Adrenal gland (tissue), 5 donors: ENCODE data around the gene PNPLA3.

Source experiments
- CTCF ChIP-seq, 6 experiments: fragments of 450-650 bp in 4 of 6; fragments of 200-600 bp in 2 of 6; sonication (generic) in 1 of 6; IDR thresholded peaks; 1 replicate in 5 of 6; 2 replicates in 1 of 6; pipeline versions ENCODE4 v1.5.1 to v1.8.0; 2016 to 2021; ENCODE audit warnings: antibody characterized with exemption in 6 of 6, mild to moderate bottlenecking in 2 of 6, moderate library complexity in 1 of 6
- POLR2A ChIP-seq, 2 donors: fragments of 450-650 bp; IDR thresholded peaks; one replicate each; pipeline ENCODE4 v1.6.1; 2017; ENCODE audit warnings: antibody characterized with exemption in 2 of 2, mild to moderate bottlenecking in 2 of 2, moderate library complexity in 1 of 2
- donor health status: DM: no; HTN: no; CAD: no.

DNA sequence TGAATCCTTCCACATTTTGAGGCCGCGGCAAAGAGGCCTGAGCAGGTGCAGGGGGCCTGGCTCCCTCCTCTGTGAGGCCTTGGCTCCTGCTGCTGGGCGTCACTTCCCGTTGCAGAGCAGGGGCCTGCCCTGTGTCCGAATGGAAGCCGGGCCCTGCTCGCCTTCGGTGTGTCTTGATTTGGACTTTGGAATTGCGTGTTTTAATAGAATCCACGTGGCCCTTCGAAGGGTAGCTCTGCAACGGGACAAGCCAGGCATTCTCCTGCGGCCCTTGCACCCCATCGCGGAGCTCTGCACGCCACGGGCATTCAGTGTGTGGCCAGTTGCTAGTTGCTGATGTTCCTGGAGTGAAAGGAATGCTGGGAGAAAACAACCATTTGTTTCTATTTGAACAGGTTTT, 57.4 kb downstream of the PNPLA3 start:
- TF ChIP-seq CTCF (IDR thresholded peaks at IDR 0.05) (no peak), POLR2A (IDR thresholded peaks at IDR 0.05) (no peak)
